Activated CD4-positive, CD25-positive, alpha-beta regulatory T cell (primary cell): ENCODE measurements around the gene GALNS.
"Not testable (repeated sequence)": the region's sequence is repeated elsewhere in the genome, so short reads cannot be mapped to it uniquely, and the experiment has no call there.

Experiments
- DNase-seq, 4 experiments: peaks; one replicate each; lab custom pipeline; 2025; lab: John Stamatoyannopoulos, UW

The GALNS gene

DNA sequence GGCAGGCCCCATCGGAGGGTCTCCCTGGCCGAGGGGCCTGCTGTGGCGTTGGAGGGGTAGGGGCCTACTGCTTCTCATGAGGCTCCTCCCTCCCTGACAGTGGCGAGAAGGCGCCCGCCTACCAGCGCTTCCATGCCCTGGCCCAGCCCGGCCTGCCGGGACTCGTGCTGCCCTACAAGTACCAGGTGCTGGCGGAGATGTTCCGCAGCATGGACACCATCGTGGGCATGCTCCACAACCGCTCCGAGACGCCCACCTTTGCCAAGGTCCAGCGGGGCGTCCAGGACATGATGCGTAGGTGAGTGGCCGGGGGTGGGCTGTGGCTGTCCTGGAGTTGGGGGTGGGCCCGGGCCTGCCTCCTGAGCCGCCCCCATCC is 51.4 kb downstream of the GALNS start:
- DNase-seq, result no peak

DNA sequence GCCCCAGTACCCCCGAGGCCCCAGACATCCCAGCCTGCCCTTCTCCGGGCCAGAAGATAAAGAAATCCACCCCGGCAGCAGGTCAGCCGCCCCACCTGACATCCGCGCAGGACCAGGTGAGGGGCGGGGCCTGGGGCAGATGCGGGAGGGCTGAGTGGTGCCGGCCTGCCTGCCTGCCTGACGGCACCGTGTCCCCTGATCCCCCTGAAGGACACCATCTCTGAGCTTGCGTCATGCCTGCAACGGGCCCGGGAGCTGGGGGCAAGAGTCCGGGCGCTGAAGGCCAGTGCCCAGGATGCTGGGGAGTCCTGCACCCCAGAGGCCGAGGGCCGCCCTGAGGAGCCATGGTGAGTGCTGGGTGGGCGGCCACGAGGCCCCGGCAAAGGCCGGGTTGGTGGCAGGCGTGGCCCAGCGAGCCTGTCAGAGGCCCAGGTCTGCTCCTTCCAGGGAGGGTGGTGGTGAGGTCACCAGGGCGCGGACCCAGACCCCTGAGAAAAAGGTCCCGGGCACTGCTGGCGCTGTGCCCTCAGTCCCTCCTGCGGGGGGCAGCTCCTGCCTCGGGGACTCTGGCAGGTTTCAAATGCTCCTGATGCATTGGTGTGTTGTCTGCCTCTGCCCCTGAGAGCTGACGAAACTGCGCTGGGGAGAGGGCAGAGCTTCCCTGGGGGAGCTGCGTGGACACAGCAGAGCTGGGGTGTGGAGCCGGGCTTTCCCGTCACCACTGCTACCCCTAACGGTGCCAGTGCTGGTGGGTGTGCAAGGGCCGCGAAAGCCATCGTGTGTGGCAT is 52.0 kb downstream of the GALNS start:
- no peak for DNase-seq

DNA sequence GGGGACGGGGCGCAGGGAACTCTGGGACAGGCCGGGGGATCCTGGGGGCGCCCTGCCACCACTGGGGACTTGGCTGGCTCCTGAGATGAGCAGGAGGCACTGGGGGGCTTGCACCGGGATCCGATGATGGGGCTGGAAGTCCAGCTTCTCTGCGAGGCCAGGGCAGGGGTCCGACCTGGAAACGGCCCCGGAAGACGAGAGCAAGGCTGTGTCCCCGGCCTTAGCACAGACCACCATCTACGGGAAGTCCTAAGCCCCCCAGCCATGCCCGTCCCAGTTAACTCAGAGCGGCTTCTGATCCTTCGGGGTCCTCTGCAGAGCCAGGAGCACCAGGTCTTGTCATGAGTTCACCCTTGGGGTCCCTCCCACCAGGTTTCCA is 52.6 kb downstream of the GALNS start:
- no peak for DNase-seq

DNA sequence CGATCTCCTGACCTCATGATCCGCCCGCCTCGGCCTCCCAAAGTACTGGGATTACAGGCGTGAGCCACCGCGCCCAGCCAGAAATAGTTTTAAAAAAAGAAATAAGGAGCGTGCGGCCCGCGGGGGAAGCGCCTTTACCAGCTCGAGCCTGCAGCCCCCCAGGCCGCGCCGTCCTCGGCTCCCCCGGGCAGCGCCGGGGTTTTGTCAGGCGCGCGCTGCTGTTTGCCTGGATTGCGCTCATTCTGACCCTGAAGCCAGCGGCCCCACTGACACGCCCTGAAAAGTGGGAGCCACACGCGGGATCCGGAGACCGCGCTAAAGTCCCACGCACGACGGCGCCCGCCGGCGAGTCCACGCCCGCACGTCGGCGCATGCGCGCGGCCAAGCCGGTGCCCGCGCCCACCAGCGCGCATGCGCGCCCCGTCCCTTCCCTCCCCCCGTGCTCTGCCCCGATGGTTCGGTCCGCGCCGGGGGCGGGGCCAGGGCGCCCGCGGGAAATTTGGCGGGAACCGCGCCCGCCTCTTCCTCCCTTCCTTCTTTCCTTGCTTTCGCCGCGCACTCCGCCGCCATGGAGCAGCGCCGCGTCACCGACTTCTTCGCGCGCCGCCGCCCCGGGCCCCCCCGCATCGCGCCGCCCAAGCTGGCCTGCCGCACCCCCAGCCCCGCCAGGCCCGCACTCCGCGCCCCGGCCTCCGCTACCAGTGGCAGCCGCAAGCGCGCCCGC is 53.3 kb downstream of the GALNS start, which contains the start of gene CDT1:
TSS of gene CDT1 (plus strand) at position 526 of the 724 bp plus-strand sequence. CDS start at position 569, 43 bp downstream.
- DNase-seq, result peak; percentile 69 to 81 (median 74)

DNA sequence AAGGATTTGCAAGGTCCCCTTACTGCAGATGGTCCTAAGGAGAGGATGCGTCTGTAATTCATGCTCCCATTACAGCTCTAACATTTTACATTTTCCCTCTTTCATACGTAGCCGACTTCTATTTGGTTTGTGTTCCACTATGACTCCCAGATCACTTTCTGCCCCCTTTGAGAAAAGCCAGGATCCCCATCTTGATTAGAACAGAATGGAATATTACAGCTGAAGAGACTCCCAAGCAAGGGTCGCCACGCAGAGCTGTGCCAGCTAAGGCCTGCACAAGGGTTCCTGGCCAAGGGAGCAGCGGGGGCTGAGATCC is 56.5 kb downstream of the GALNS start:
- no peak for DNase-seq

DNA sequence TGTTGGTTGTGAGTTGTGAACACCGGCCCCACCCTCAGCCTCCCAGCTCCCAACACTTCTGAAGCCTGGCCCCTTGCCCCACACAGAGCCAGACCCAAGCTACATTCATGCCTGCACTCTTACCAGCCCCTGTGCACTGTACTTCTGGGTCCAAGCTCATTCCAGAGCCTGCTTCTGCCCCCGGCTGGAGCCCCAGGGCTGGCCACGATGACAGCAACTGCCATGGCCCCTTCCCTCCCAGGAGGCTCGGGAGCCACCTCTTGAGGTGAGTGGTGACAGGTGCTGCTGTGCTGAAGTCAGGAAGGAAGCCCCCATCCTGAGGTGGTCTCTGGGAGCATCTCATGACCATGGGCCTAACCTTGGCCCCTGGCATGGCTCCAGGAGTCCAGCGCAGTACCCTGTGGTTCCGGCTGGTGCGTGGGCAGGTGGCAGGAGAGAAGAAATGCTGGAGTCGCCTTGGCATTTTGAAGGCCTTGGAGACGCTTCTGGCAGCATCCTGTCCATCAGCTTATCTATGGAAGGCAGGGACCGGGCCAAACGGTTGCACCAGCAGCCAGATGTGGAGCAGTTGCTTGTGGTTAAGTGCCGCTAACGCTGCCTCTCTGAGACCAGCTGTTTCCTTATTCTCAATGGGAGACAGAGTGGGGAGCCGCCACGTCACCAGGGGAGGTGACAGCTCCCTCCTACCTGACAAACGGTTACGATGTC is 57.0 kb downstream of the GALNS start:
- no peak for DNase-seq

DNA sequence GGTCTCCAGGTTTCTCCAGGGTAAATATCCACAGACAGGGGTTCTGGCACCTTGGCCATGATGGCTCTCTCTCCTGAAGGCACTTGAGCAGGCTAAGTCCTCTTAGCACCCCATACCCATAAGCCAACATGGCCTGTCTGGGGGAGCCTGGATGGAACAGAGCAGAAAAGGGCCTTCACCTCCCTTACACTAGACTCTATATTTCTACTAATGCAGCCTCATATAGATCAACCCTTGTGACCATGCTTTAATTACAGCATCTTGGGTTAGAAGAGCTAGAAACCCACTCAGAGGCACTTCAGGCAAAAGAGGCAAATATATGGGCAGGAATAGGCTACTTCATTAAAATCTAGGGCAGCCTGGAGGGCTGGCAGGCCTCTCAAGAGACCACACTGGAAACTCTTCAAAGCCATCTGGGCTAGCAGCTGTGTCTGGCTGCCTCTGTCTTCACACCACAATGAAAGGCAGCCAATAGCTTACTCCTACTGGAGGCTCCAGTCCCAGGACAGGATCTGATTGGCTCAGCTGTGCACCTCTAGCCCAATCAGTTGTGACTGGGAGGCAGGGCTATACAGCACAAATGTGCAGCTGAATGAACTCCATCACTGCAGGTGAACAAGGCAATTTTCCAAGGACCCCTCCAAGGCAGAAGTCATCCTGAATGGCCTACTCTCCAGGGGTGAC is 57.8 kb downstream of the GALNS start:
- no peak for DNase-seq

DNA sequence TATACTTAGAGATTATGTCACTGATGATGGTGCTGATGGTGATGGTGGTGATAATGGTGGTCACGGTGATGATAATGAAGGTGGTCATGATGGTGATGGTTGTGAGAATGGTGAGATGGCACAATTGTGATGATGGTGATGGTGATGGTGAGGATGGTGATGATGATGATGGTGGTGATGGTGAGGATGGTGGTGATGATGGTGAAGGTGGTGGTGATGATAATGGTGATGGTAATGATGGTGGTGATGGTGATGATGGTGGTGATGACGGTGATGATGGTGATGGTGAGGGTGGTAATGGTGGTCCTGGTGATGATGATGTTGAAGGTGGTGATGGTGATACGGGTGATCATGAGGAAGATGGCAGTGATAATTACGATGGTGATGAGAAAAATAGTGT is 58.7 kb downstream of the GALNS start:
- DNase-seq, result no peak

DNA sequence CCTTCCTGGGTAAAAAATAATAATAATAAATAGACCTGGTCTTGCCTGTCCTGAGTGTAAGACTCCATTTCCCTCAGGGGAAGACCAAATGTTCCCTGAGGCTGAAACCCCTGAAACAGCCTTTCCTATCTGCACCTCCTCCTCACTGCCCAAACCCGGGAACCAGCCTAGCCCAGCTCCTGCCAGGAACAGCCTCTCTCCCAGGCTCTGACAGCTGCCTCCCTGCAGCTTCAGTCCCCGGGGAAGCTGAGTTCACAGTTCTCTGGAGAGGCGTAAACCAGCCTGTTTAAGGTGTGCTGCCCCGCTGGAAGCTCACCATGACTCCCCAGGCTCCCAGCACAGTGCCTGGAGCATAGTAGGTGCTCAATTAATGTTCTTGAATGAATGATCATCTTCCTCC is 60.5 kb downstream of the GALNS start:
- no peak for DNase-seq

DNA sequence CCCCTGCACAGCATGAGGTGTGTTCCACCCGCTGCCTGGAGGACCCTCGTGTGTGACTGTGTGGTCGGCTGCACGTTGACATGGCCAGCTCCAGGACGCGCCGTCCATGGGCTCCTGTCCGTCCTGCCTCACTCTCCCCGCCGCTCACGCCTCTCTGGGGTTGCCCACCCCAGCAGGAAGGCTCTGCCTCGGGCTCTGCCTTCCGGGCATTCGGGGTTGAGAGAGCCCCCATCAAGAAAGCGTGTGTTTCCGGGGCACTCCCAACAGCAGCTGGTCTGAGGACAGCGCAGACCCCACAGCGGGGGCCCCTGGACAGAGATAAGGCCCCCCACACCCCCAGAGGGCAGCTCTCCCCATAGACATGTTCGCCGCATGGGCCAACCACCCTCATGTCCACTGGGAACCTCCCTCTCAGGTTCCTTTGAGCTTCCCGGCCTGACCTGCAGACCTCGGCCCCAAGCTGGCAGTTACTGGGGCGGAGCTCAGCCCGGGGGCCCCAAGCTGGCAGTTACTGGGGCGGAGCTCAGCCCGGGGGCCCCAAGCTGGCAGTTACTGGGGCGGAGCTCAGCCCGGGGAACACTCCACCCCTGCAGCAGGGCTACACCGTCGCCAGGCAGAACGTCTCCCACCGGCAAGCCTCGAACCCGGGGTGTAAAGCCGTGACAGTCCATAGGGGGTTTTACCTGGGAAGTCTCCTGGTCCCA is 63.3 kb downstream of the GALNS start:
- DNase-seq, result no peak

DNA sequence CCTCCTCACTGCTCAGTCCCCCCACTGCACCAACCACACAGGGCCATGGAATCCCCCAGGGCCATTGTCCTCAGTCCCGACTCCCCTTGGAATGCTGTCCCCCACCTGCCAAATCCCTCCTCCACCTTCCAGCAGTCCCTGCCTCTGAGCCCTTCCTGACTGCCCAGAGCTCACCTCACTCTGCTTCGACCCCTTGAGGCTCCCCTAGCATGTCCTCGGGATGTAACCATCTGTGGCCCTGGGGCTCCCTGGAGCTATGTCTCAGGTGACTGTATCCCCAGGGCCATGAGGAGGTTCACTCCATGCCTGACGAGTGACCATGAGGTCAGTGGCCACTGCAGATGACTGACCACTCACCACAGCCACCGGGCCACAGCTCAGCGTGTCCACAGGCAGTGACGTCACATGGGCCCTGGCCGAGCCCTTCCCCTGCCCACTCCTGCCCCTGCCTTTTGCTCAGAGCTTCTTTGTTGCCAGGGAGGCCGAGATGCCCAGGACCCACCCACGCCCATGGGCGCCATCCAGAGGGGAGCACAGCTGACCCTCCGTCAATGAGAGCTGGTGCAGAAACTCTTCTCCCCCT is 64.0 kb downstream of the GALNS start:
- DNase-seq, result no peak

DNA sequence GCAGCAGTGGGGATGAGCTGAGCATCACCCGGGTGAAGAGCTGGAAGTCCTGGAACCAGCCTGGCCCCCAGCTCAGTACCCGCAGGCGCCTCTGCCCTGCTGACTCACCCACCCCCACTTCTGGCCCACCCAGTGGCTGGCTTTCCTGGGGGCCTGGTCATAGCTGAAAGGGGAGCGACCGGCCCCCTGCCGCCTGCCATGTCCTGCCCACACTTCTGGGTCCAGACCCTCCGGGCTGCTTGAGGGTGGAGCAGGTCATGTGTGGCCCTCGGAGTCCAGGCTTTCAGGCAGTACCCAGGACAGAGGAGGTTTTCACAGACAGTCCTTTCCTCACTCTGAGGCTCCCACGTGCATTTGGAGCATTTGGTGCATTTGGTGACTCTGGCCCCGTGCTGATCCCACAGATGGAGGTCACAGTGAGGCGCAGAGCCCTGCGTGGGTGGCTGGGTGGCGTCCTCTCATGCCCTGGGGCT is 64.6 kb downstream of the GALNS start:
- DNase-seq, result no peak

DNA sequence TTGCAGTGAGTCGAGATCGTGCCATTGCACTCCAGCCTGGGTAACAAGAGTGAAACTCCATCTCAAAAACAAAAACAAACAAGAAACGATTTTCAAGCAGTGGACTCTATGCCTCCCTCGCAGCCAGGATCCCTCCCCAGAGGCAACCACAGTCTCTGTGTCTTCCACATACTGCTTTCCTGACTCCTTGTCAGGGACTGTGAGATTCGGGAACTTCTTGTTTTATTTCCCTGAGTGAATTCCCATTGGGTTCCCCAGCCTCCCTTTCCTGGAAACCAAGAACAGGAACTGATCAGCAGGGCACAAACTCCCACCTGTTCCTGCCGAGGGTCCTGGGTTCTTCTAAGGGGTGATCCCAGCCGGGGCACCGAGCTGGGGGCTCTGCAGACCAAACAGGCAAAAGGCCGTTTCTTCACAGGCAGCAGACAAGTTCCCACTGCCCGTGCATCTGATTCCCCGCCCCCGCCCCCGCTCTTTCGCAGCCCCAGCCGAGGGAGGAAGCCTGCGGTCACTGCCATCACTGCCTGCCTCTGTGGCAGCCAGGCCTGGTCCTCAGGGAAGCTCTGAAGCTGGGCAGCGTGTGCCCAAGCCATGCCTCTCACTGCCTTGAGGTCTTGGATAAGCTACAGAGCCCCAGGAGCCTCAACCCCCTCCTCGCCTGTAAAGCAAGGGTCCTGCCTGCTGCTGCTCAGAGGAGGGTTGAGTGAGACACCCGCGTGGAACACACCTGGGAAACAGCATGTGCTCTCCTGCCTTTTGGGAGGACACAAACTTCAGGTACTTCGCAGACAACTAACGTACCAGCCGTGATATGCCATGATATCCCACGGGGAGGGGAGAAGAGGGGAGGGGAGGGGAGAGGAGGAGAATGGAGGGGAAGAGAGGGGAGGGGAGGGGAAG is 66.2 kb downstream of the GALNS start:
- peak; percentile 25 to 46 (median 35) for DNase-seq

DNA sequence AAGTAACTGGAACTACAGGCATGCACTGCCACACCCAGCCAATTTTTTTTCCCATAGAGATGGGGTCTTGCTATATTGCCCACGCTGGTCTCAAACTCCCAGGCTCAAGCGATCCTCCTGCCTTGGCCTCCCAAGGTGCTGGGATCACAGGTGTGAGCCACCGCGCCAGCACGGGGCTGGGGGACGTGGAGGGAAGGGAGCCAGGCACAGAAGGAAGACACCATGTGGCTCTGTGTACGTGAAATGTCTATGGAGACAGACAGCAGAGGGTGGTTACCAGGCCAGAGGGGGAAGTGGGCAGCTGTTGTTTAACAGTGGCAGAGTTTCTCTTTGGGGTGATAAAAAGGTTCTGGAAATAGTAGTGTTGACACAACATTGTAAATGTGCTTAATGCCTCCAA is 67.2 kb downstream of the GALNS start:
- no peak for DNase-seq

DNA sequence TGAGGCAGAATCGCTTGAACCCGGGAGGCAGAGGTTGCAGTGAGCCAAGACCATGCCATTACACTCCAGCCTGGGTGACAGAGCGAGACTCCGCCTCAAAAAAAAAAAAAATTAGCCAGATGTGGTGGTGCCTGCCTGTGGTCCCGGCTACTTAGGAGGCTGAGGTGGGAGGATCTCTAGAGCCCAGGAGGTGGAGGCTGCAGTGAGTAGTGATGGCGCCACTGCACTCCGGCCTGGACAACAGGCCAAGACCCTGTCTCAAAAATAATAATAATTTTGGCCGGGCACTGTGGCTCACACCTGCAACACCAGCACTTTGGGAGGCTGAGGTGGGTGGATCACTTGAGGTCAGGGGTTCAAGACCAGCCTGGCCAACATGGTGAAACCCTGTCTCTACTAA is 68.0 kb downstream of the GALNS start:
- not testable (repeated sequence) for DNase-seq

DNA sequence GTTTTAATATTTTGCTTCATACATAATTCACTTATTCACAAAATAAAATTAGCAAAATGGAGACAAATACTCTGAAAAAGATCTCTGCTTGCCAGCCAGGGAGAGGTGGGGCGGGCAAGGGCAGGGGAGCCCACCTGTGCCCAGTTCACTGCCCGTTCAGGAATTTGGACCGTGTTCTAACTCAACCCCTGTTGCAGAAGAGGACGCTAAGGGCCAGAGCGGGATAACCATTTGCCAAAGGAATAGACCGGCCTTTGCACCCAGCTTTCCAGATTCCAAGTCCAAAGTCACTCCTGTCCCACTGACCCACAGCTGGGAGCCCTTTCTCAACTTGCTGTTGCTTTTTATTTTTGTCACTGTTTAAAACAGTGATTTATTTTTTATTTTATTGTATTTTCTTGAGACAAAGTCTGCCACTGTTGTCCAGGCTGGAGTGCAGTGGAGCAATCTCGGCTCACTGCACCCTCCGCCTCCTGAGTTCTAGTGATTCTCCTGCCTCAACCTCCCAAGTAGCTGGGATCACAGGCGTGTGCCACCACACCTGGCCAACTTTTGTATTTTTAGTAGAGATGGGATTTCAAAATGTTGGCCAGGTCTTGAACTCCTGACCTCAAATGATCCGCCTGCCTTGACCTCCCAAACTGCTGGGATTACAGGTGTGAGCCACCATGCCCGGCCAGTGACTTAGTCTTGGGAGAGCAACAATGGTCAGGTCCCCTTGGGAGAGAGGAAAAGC is 69.0 kb downstream of the GALNS start:
- no peak for DNase-seq

DNA sequence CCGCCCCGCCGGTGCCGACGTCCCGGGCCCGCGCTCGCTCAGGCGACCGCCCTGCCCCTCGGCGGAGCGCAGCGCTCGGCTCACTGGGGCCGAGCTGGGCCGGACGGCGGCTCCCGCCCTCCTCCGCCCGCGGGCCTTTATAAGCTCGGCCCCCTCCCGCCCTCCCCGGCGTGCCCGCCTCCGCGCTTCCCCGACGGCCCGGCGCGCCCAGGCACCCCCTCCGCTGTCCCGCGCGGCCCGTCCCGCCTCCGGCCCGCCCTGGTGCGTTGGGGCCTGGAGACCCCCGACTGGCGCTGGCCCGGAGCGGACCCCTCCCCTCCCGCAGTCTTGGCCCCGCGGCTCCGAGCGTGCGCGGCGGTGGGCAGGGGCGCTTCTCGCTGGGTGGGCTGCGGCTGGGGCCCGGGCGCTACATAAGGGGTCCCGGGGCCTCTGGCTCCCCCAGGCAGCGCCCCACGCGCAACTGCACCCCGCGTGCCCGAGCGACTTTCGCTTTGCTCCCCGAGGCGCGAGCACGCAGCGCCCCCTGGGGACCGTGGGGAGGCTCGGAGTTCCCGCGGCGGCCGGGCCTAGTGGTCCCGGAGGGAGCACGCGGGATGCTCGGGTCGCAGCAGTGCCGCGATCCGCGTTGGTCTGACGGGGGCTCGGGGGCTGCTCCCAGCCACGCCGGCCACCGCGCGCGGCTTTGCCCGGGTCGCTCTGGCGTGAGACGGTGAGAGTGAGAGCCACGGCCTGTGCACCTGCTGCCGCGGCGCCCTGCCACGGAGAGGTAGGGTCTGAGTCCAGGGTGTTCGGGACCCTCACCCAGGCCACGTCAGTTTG is 71.4 kb downstream of the GALNS start, which contains the start of gene PIEZO1:
TSS of gene PIEZO1 (minus strand) at position 115 of the 819 bp plus-strand sequence. CDS start 256 bp downstream, outside the sequence.
- peak; percentile 60 to 76 (median 68) for DNase-seq

DNA sequence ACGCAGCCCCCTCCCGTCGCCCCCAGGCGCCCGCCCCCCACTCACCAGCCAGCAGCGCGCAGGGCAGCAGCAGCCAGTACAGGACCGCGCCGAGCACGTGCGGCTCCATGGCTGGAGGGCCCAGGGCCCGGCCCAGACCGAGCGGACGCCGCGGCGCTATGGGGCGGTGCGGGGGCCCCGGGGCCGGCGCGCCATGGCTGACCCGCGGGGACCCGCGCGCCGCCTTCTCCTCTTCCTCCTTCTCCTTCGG is 72.0 kb downstream of the GALNS start:
- DNase-seq, result no peak
